ENCODE measurements around the gene CREG1.

CREG1 gene

DNA sequence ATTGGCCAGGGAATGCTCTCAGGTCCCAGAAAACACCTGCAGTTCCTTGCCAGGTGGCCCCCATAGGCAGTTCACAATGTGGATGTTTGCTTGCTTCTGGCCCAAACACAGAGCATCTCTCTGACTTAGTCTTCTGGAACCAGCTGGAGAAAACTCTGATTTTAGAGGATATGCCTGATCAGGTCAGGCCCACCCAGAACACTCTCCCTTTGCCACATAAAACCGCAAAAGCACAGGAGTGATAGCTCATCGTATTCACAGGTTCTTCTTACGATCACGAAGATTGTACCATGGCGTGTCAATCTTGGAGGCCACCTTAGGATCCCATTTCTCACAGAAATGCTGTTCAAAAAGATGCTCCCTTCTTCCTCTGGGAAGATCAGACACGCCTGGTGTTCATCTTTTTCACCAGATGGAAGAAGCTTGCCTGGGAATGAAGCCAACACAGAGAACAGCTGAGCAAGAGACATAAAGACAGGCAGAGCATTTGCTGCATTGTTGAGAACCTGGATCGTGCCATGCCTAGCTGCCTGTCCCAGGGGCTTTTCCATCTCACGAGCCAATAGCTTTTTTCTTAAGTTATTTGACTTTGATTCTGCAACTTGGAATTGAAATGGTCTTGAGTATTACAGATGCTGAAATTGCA, 23.6 kb downstream of the CREG1 start:
- no peak for DNase-seq

GRCh38 chr1:167528057-167528728, 25.4 kb downstream of the CREG1 start:
- DNase-seq, result no peak

DNA sequence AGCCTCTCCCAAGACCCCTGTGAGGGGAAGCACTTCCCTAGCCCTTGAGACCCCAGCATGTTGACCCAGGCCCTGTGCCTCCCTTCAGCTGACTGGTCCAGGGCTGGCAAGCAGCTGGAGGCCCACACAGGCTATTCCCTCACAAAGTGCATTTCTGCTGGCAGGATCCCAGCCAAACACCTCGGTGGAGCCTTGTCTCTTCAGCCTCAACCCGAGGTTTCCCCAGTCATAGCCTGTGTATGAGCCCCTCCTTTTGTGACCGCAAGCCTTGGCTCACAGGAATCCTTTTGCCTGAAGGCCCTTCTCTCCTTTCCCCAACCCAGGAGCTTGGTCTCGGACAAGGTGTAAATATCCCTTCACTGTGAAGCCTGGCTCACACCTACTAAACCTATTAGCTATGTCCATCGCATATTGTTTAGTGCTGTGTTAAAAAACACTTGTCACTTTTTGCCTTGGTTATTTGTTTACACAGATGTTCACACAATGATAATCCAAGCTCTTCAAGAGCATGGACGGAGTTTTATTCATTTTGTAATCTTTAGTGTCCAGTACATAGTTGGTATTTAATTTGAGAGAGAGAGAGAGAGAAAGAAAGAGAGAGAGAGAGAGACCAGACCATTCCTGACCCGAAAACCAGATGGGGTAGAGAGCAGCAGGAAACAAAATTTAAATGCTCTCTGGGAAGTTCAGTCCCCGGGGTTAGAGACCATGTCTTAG, 26.7 kb downstream of the CREG1 start:
- no peak for DNase-seq

DNA sequence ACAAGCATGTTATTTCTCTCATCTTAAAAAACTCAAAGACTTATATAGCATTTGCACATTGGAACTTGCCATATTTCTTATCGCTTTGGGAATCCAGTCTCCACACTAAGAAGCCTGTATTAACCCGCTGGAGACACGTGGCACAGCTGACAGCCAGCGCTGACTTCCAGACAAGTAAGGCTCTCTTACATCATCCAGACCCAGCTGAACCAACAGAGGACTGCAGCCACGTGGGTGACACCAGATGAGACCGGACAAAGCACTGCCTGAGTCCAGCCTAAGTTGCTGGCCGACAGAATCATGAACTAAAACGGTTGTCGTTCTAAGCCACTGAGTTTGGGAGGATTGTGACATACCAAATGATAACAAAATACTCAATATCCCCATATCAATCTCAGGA, 28.9 kb downstream of the CREG1 start:
- DNase-seq, result no peak

DNA sequence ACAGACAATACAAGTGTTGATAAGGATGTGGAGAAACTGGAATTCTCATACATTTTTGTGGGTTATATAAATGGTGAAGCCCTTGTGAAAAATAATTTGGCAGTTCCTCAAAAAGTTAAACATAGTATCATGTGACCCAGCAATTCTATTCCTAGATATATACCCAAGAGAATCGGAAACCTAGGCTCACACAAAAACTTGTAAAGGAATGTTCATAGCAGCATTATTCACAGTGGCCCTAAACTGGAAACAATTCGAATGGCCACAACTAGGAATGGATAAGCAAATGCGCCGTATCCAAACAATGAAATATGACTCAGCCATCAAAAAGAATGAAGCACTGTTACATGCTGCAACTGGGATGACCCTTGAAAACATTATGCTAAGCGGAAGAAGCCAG, 31.3 kb downstream of the CREG1 start:
- DNase-seq, result no peak

GRCh38 chr1:167520711-167521206, 32.8 kb downstream of the CREG1 start:
- DNase-seq, result no peak

DNA sequence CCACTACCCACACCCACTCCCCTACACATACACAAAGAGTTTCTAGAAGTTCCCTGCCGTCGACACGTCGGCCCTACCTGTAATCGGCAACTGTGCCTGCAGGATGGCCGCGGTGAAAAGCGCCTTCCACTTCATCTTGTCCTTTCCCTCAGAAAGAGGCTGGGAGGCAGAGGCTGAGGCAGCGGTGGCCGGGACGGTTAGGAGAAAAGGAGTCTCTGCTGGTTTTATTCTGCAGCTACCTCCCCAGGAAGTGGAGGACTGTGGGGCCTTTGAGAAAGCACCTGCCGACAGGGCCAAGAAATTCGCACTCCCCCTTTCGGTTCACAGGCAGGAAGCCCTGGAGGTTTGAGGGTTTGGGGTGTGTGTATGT, 35.2 kb downstream of the CREG1 start, which contains the start of gene CD247:
CD247 (minus strand) TSS at position 199 of the 370 bp plus-strand sequence; CDS start at position 135, 64 bp downstream.
- DNase-seq, result no peak

- DNase-seq, result no peak
Observed at GRCh38 chr1:167517535-167518330, 35.8 kb downstream of the CREG1 start.

DNA sequence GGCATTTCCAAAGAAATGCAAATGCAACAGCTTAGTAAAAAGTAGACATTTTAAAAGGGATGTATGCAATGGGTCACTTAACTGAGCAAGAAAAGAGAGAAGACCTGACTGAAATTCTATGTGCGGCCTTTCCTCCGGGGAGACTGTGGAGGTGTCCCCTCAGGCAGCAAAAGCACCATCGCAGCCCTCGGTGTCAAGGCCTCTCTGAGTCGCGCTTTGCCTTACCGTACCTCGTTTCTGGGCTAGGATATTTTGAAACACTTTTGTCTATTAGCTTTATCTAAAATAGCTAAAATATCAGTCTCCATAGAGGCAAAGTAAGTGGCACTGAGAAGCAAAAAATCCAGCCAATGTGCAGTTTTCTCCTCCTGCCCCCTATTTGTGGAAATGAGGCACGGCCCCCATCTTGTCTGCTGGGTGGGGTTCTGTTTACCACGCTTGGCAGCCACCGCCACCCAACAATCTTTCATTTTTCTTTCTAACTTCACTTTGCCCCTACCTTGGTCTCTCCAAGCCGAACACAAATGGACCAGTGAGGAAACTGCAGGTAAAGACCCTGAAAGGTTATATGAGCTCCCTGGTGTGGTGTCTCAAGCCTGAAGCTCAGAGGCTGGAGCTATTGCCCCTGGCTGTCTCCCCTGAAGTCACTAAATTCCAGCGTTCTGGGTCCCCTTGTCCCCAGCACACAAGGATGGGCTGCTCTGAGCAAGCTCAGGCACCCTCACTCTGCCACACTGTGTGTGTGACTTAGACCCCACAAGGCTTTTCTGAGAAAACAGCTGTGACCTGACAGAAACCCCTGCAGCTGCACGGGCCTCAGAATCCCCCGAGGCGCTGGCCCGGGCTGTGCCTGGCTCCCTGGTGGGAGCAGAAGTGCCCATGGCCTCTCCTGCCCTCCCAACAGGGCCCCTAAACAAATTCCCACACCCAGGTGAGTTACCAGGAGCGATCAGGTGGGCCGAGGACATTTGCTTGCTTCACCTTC, 36.9 kb downstream of the CREG1 start:
- DNase-seq, result no peak

DNA sequence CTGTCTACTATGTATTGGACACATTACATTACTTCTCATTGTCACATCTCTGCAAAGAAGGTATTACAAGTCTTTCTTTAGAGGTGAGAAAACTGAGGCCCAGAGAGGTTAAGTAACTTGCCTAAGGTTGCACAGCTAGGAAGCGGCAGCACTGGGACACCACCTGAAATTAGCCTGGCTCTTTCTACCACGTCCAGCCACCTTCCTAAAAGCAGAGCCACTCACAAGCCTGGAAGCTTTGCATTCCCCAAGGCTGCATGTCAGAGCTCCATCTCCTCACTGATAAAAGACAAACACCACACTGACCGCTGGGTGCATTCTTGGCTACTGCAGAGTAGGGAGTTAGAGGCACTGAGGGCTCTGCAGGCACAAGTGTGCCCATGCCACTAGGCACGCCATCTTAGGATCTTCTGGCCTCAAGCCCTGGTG, 37.7 kb downstream of the CREG1 start:
- no peak for DNase-seq

- DNase-seq, result no peak
Observed at GRCh38 chr1:167515461-167515860, 38.1 kb downstream of the CREG1 start.

DNA sequence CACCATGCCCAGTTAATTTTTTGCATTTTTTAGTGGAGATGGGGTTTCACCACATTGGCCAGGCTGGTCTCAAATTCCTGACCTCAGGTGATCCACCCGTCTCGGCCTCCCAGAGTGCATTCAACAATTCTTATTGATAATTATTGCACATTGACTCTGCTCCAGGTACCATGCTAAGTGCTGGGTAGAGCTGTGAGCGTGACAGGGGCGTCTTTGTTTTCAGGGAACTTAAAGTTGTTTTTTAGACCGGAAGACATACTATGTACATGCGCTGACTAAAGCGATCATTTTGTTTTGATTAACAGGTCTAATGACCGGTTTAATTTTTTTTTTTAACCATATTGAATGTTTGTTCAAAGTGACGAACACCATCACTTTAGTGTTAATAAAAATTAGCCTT, 39.3 kb downstream of the CREG1 start:
- no peak for DNase-seq

- DNase-seq, result no peak
Observed at GRCh38 chr1:167512046-167512654, 41.4 kb downstream of the CREG1 start.

GRCh38 chr1:167511374-167511986, 42.1 kb downstream of the CREG1 start:
- DNase-seq, result no peak

- DNase-seq, result no peak
Observed at GRCh38 chr1:167510881-167511280, 42.7 kb downstream of the CREG1 start.

- DNase-seq, result no peak
Observed at GRCh38 chr1:167510244-167510643, 43.3 kb downstream of the CREG1 start.

GRCh38 chr1:167509587-167509986, 44.0 kb downstream of the CREG1 start:
- no peak for DNase-seq

DNA sequence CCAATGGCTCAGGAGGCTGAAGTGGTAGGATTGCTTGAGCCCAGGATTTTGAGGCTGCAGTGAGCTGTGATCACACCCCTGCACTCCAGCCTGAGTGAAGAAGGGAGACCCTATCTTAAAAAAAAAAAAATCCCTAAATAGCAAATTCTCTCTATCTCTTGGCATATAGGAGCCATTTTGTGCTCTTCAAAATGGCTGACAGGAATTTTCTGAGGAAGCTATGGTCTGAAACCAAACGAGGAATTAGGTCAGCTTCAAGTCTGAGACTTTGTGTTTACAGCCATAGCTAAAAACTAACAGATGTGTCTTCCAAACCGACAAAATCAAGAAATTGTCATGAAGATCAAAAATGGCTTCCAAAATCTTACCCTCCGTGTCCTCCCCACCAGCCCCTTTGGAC, 45.8 kb downstream of the CREG1 start:
- no peak for DNase-seq

DNA sequence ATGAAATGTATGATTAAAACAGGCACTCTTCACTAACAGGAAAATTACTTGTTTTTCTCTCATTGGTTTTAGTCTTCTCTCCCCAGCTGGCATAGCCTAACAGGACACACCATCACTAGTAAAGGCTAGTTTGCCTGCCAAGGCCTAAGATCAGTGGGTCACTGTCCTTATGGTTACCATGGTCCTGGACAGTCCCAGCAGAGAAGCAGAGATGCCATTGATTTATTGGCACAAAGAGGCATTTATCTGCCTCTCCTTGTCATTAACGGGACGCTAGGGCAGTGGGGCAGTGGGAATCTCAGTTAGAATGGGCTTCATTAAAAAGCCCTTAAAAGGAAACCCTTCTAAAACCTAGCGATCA, 49.1 kb downstream of the CREG1 start:
- DNase-seq, result no peak

DNA sequence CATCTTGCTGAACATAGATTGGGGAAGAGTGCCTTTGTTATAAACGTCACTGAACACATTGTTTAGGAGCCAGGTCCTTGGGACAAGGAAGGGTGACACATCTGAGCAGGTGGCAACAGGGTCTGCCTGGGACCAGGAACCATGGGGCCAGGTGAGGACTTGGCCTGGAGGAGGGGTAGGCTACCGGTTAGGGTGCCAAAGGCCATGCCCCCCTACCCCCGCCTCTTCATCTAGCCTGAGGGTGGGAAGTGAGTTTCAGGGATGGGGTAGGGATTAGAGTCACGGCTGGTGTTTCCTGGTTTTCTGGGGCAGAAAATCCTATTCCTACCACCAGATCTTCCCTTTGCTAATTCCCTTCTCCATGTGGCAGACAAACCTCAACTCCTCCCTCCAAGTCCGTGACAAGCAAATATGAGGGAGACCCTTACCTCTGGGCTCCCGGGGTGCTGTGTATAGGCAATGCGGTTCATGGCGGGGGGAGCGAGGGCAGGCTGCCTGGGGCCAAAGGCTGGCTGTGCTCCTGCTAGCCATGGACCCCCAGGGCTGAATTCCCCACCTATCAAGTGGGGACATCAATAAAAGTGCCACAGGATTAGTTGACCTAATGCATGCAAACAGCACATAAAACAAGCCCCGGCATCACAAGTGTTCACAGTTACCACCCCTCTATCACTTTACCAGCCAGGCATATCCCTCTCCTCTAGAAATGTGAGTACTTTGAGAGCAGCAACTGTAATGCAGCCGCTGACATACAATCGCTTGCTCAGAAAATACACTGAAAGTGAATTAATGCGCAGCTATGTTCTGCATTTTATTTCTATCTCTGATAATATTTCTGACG, 49.7 kb downstream of the CREG1 start:
- DNase-seq, result no peak

Data from NCI-H226 (cell line).